BE2C (cell line): Measurements from ENCODE around the gene CPEB4.

Experiments used
- DNase-seq: peaks from one replicate; pipeline ENCODE4 v3.0.0-alpha.2; 2020
- H3K27me3 ChIP-seq: fragments of 250-450 bp; sonication (Bioruptor Pico); 2 replicates; pipeline ENCODE4 v1.5.1; 2020; ENCODE audit warnings: mild to moderate bottlenecking
- H3K36me3 ChIP-seq: fragments of 250-450 bp; sonication (Bioruptor Pico); 2 replicates; pipeline ENCODE4 v1.5.1; 2020; ENCODE audit warnings: mild to moderate bottlenecking
- H3K4me1 ChIP-seq: fragments of 250-450 bp; sonication (Bioruptor Pico); 2 replicates; pipeline ENCODE4 v1.5.1; 2020
- H3K4me3 ChIP-seq: 2 replicates; pipeline ENCODE4 v1.5.1; 2011; ENCODE audit warnings: low read depth, low read length
- H3K9me3 ChIP-seq: fragments of 250-450 bp; sonication (Bioruptor Pico); 2 replicates; pipeline ENCODE4 v1.5.1; 2020
- TF ChIP-seq, protein P1 (sequence below): IDR thresholded peaks from 2 replicates; pipeline ENCODE4 v1.5.1; 2012; ENCODE audit warnings: mild to moderate bottlenecking, low read depth, low read length

Gene CPEB4

DNA sequence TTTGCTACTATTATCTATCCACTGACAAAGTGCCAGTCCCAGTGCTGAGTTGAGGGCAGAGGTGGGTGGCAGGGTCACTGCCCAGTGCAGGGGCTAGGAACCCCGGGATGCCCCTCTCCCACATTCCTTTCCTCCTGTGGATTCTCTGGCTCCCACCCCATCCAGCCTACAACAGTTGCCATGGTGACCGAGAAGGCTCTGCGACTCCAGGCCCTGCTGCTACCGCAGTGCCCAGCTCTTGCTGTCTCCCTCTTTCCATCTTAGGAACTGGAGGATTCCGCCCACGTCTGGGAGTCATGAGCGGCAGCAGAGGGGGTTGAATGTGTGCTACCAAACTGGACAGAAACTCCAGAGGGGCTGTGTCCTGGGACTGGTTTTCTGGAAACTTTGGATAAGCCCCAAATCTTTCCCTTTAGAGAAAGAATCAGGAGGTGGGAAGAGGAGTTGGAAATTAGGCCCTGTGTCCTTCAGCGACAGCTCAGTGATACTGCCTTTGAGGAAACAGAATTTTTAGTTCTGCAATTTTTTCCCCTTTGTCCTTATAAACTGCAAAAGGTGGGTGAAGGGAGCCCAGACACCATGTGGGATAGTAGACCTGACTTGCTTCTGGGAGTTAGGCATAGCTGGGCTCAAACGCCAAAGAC lies 80.1 kb downstream of the CPEB4 start:
- H3K4me1 ChIP-seq, result peaks cover 7% of the 10 kb centered on the region
- no peaks in the 10 kb centered on the region for H3K36me3 ChIP-seq
- DNase-seq, result peak; percentile 53
- no peak overlapping the region for H3K4me3 ChIP-seq
- no peaks in the 10 kb centered on the region for H3K9me3 ChIP-seq
- TF ChIP-seq, protein P1, sequence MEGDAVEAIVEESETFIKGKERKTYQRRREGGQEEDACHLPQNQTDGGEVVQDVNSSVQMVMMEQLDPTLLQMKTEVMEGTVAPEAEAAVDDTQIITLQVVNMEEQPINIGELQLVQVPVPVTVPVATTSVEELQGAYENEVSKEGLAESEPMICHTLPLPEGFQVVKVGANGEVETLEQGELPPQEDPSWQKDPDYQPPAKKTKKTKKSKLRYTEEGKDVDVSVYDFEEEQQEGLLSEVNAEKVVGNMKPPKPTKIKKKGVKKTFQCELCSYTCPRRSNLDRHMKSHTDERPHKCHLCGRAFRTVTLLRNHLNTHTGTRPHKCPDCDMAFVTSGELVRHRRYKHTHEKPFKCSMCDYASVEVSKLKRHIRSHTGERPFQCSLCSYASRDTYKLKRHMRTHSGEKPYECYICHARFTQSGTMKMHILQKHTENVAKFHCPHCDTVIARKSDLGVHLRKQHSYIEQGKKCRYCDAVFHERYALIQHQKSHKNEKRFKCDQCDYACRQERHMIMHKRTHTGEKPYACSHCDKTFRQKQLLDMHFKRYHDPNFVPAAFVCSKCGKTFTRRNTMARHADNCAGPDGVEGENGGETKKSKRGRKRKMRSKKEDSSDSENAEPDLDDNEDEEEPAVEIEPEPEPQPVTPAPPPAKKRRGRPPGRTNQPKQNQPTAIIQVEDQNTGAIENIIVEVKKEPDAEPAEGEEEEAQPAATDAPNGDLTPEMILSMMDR, result no peak
- no peaks in the 10 kb centered on the region for H3K27me3 ChIP-seq

DNA sequence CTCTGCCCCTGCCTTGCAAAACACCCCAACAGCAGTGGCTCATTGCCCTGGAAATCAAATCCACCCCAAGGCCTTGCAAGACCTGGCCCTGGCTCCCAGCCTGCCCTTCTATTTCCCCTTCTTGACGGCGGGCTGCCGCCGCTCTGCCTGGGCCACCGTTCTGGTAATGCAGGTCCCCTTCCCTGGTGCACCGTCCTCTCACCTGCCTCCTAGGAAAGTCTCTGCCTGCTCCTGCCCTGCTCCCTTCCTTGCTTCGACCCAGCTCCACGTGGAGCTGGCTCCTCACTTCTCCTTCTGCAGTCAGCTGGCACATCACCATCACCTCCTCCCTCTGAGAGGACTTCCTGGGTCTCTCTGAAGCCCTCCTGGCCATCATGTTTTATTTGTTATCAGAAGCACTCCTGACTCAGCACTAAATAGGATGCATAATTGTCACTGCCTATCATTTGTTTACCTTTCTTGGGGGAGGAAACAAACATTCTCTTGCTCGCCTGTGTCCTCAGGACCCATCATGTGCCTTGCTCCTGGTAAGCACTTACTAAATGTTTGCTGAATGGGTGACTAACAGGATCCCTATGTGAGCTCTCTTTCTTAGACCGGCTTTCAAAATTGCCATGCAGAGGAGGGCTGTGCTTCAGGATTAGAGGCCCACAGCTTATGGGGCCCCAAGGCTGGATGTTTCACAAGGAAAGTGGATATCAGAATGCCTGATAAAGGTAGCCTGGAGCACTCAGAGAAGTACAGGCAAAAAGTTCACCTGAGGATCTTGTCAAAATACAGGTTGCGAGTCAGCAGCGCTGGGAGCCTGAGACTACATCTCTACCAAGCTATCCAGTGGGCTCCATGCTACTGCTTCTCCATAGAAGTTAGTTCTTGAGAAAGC lies 81.3 kb downstream of the CPEB4 start:
- H3K36me3 ChIP-seq, result no peaks in the 10 kb centered on the region
- TF ChIP-seq, protein P1, result no peak
- DNase-seq, result no peak

DNA sequence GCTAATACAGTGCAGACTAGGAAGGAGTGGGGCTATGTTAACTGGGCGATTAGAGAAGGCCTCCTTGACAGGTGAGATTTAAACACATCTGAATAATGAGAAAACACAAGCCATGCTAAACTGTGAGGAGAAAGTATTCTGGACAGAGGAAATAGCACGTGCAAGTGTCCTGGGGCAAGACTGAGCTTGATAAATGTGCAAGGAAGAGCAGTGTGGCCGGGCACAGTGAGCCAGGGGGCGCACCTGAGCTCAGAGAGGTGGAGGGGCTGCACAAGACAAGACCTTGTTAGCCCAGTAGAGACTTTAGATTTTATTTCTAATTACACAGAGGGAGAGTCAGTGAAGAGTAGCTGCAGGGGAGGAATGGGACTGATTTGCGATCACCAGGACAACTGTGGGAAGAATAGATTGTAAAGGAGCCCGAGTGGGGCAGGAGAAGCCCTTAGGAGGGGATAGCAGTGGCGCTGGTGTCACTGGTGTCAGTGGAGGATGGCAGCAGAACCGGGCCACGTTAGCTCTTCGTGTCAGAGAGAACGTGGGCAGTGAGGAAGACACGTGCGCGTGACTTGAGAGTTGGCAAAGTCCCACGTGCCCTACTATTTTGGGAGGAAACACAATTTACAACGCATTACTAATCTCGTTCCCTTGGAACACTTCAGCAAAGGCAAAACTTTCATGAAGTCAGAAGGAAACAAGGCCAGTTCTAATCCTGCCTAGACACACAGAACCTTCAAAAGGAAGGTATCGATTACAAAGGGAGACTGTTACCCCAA lies 82.9 kb downstream of the CPEB4 start:
- Histone ChIP-seq H3K36me3 (no peaks in the 10 kb centered on the region), H3K9me3 (no peaks in the 10 kb centered on the region), H3K27me3 (no peaks in the 10 kb centered on the region), H3K4me1 (peaks cover 7% of the 10 kb centered on the region), H3K4me3 (no peak overlapping the region)
- TF ChIP-seq, protein P1, result peak; percentile 27; the same call in 1 of the 2 replicates
- DNase-seq, result no peak

More for the DNA sequence above, 81.3 kb downstream of the CPEB4 start:
- Histone ChIP-seq H3K27me3 (no peaks in the 10 kb centered on the region), H3K4me1 (peaks cover 7% of the 10 kb centered on the region), H3K9me3 (no peaks in the 10 kb centered on the region), H3K4me3 (no peak overlapping the region)

DNA sequence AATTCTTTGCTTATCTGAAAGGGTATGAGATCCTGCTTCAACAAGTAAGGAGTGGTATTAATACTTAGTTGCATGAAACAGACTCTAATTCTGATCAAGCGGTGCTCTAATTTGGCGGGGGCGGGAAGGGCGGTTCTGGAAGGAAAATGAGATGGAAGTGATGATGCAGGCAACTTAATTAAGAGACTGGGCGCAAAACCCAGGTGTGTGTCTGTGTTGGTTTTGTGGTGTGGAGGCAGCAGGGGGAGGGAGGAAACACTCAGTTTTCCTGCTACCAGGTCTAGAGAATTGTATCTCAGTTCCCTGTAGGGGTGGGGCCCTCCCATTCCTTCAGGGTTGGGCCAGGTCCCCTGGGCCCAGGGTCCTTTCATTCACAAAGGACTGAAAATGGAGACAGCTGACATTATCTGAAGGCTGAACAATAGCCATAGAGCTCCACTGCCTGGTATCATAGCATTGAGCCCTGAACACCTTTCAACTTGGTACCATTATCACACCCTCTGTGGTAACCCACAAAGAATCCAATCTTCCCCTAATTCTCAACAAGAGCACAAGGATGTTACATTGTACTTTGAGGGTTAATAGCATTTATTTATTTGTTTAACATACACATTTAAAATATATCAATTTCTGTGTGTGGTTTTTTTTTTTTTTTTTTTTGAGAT lies 83.7 kb downstream of the CPEB4 start:
- Histone ChIP-seq H3K9me3 (no peaks in the 10 kb centered on the region), H3K4me3 (no peak overlapping the region), H3K4me1 (peaks cover 7% of the 10 kb centered on the region), H3K36me3 (no peaks in the 10 kb centered on the region), H3K27me3 (no peaks in the 10 kb centered on the region)
- no peak for DNase-seq
- TF ChIP-seq, protein P1, result no peak

DNA sequence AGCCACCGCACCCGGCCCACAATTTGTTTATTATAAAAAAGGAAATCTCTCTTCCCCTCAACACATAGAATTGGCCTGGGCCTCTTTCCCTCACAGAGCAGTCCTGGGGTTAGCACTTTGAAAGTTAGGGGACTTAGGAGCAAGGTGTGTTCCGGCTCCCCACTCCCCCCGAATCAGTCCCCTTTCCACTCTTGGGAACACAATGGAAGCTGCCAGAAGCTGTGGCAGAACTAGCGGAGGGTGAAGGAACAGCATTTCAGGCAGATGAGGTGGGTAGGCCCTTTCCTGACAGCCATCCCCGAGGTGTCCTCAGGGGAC lies 84.4 kb downstream of the CPEB4 start:
- Histone ChIP-seq H3K4me3 (peak overlapping the region; percentile 64), H3K9me3 (no peaks in the 10 kb centered on the region), H3K27me3 (no peaks in the 10 kb centered on the region), H3K36me3 (no peaks in the 10 kb centered on the region), H3K4me1 (peaks cover 7% of the 10 kb centered on the region)
- DNase-seq, result no peak
- TF ChIP-seq, protein P1, result no peak
